K562 (cell line): ENCODE measurements around the gene MTA2. TPM values are rescaled to one million over a fixed set of nuclear protein-coding genes. Genes with fewer than 3 reads are reported as not detected.

Source experiments
- ATAC-seq: fragments of 200-7000 bp; cut with Tn5 transposase; 3 replicates; pipeline ENCODE4 v1.9.1; 2020; ENCODE audit warnings: moderate library complexity
- BruUV-seq: library from RNA; stranded (reverse); fragments of 400-500 nt; replicated peaks from 2 replicates; lab custom pipeline; 2021; lab: Mats Ljungman, UMichigan
- CTCF ChIA-PET: fragments of 300-600 bp; formaldehyde crosslinking; extraction: SDS; loops from one replicate; lab custom pipeline; 2021; ENCODE audit warnings: low intra/inter-chr PET ratio; lab: Yijun Ruan, JAX
- POLR2A ChIA-PET: fragments of 300-600, 350-650 bp; sonication (Branson Sonifier 250); formaldehyde crosslinking; extraction: SDS; loops from one replicate; lab custom pipeline; 2021; ENCODE audit warnings: antibody characterized with exemption, inconsistent platforms; lab: Yijun Ruan, JAX
- DNase-seq, 4 experiments: peaks; one replicate each; pipeline versions ENCODE4 v3.0.0 to v3.0.0-alpha.2; 2011 to 2018; ENCODE audit warnings: low spot score in 3 of 4, mixed read lengths in 3 of 4; ENCODE audit errors: extremely low read depth in 1 of 4
- FAIRE-seq: peaks from 2 replicates; lab custom pipeline; 2011; peaks lifted over from hg19 to GRCh38; lab: Jason Lieb, UNC
- H2AFZ ChIP-seq: 2 replicates; pipeline ENCODE4 v1.6.0; 2011; ENCODE audit warnings: low read depth, low read length, control low read depth, inconsistent platforms
- H3K27ac ChIP-seq: fragments of 200-600 bp; 3 replicates; pipeline ENCODE4 v1.8.0; 2011; ENCODE audit warnings: low read depth, mild to moderate bottlenecking, control low read depth, inconsistent platforms, low read length, moderate library complexity, mixed read lengths; ENCODE audit errors: extremely low read depth
- H3K27me3 ChIP-seq, 2 experiments: fragments of 300-600 bp in 1 of 2; 2 replicates in 1 of 2; 3 replicates in 1 of 2; pipeline versions ENCODE4 v1.6.0 to v1.8.0; 2011; ENCODE audit warnings: inconsistent platforms in 2 of 2, low read length in 2 of 2, mild to moderate bottlenecking in 1 of 2, mixed read lengths in 1 of 2, moderate library complexity in 1 of 2; ENCODE audit not compliant: control insufficient read depth in 2 of 2, insufficient read depth in 2 of 2
- H3K36me3 ChIP-seq: fragments of 300-600 bp; 3 replicates; pipeline ENCODE4 v1.8.0; 2011; ENCODE audit warnings: mild to moderate bottlenecking, low read length, inconsistent platforms; ENCODE audit not compliant: control insufficient read depth, insufficient read depth
- H3K4me1 ChIP-seq, 2 experiments: fragments of 200-600 bp in 1 of 2; replicated peaks in 1 of 2; 2 replicates in 1 of 2; 3 replicates in 1 of 2; pipeline versions ENCODE4 v1.5.1 to v1.8.0; 2011; ENCODE audit warnings: inconsistent platforms in 2 of 2, low read length in 2 of 2, mild to moderate bottlenecking in 1 of 2, mixed read lengths in 1 of 2, moderate library complexity in 1 of 2; ENCODE audit not compliant: control insufficient read depth in 2 of 2, insufficient read depth in 2 of 2
- H3K4me2 ChIP-seq: 2 replicates; pipeline ENCODE4 v1.6.1; 2011; ENCODE audit warnings: low read length, control low read depth, inconsistent platforms, mixed read lengths; ENCODE audit not compliant: insufficient read depth
- H3K4me3 ChIP-seq: fragments of 200-600 bp; sonication (generic), shearing (Covaris generic); 2 replicates; pipeline ENCODE4 v1.5.1; 2016; ENCODE audit warnings: control low read depth, inconsistent platforms
- H3K79me2 ChIP-seq: fragments of 200-600 bp; 3 replicates; pipeline ENCODE4 v1.8.0; 2011; ENCODE audit warnings: low read length, inconsistent platforms; ENCODE audit not compliant: control insufficient read depth, insufficient read depth
- H3K9ac ChIP-seq, 2 experiments: 2 replicates each; pipeline versions ENCODE4 v1.6.0 to v1.6.1; 2011; ENCODE audit warnings: low read depth in 2 of 2, low read length in 2 of 2, control low read depth in 1 of 2, inconsistent platforms in 1 of 2, mild to moderate bottlenecking in 1 of 2, mixed read lengths in 1 of 2; ENCODE audit not compliant: insufficient read depth in 1 of 2
- H3K9me1 ChIP-seq: one replicate; pipeline ENCODE4 v1.6.0; 2011; ENCODE audit warnings: inconsistent platforms, mild to moderate bottlenecking, low read length, moderate library complexity; ENCODE audit not compliant: control insufficient read depth, insufficient read depth
- H3K9me3 ChIP-seq: replicated peaks from 2 replicates; pipeline ENCODE4 v1.5.1; 2011; ENCODE audit warnings: low read depth, low read length, inconsistent platforms; ENCODE audit not compliant: control insufficient read depth, insufficient read depth
- H4K20me1 ChIP-seq: replicated peaks from 2 replicates; pipeline ENCODE4 v1.6.1; 2011; ENCODE audit warnings: low read length, inconsistent platforms, mixed read lengths; ENCODE audit not compliant: control insufficient read depth, insufficient read depth
- FOXM1 ChIP-seq, 2 experiments: fragments of 450-650 bp in 1 of 2; sonication (generic) in 1 of 2; formaldehyde crosslinking in 1 of 2; IDR thresholded peaks; 2 replicates each; pipeline versions ENCODE4 v1.6.1 to v1.9.0; 2017 to 2022; ENCODE audit warnings: low read depth in 2 of 2, mild to moderate bottlenecking in 2 of 2, missing genetic modification reagents in 1 of 2, moderate library complexity in 1 of 2
- IFI16 ChIP-seq: fragments of 250-450 bp; sonication (Bioruptor Pico); IDR thresholded peaks from 2 replicates; pipeline ENCODE4 v2.1.2; 2022; ENCODE audit warnings: mild to moderate bottlenecking, inconsistent platforms
- KLF6 ChIP-seq: fragments of 250-450 bp; sonication (Bioruptor Pico); IDR thresholded peaks from 2 replicates; pipeline ENCODE4 v1.4.0; 2020; ENCODE audit warnings: mild to moderate bottlenecking, moderate library complexity, borderline replicate concordance
- MYC ChIP-seq, 2 experiments: fragments of 250-450 bp in 1 of 2; sonication (Bioruptor Pico) in 1 of 2; IDR thresholded peaks; 2 replicates each; pipeline versions ENCODE4 v1.5.1 to v1.6.1; 2012 to 2021; ENCODE audit warnings: low read depth in 2 of 2, borderline replicate concordance in 1 of 2, improper control_type of control experiment in 1 of 2, low read length in 1 of 2, mild to moderate bottlenecking in 1 of 2, moderate library complexity in 1 of 2
- NCOA4 ChIP-seq: fragments of 450-650 bp; IDR thresholded peaks from 2 replicates; pipeline ENCODE4 v1.6.1; 2018; ENCODE audit warnings: mild to moderate bottlenecking; ENCODE audit not compliant: partially characterized antibody
- NELFE ChIP-seq: IDR thresholded peaks from 2 replicates; pipeline ENCODE4 v1.6.1; 2011; ENCODE audit warnings: mild to moderate bottlenecking; ENCODE audit not compliant: insufficient read depth, insufficient read length
- RBM15 ChIP-seq: fragments of 200-400 bp; formaldehyde crosslinking; IDR thresholded peaks from 2 replicates; pipeline ENCODE4 v1.6.1; 2018; ENCODE audit warnings: mild to moderate bottlenecking, low read length, moderate library complexity; ENCODE audit not compliant: insufficient read depth
- SNIP1 ChIP-seq: fragments of 450-650 bp; IDR thresholded peaks from 2 replicates; pipeline ENCODE4 v1.7.1; 2017; ENCODE audit warnings: low read depth, mild to moderate bottlenecking
- TAL1 ChIP-seq: fragments of 450-650 bp; IDR thresholded peaks from 2 replicates; pipeline ENCODE4 v1.6.1; 2016; ENCODE audit warnings: mild to moderate bottlenecking
- WGBS: fragments of 100-300 bp; shearing (Covaris generic); methylation state at CpG from one replicate; pipeline ENCODE4 v1.1.6; 2016; ENCODE audit warnings: low coverage, mixed read lengths; ENCODE audit not compliant: insufficient coverage; ENCODE audit errors: missing lambda C conversion rate; 5-methylcytosine and 5-hydroxymethylcytosine counted together
- in situ Hi-C: fragments of 300-500 bp; cut with MboI; formaldehyde crosslinking; loops from 4 replicates; pipeline ENCODE4 v1.15.0; 2018; ENCODE audit warnings: inconsistent platforms, mixed read lengths
- intact Hi-C: fragments of 100-400 bp; cut with micrococcal nuclease; formaldehyde crosslinking; loops from 2 replicates; pipeline ENCODE4 v1.14.2; 2022
- polyA plus RNA-seq, 8 experiments: library from polyadenylated mRNA; depleted of rRNA in 4 of 8; stranded (reverse) in 5 of 8; unstranded in 3 of 8; fragments of >200 nt; fragmentation: Nextera tagmentation in 2 of 8; fragmentation: Illumina TruSeq in 1 of 8; extraction: Ambion mirVana in 2 of 8; extraction: Trizol in 1 of 8; gene quantifications; 2 replicates each; pipeline versions ENCODE4 v1.2.1 to v1.2.3, GENCODE V29; 2011 to 2014; ENCODE audit warnings: inconsistent platforms in 1 of 8, missing spikeins in 1 of 8
- total RNA-seq, 7 experiments: library from RNA; depleted of rRNA in 6 of 7; stranded (reverse); fragments of >200 nt in 6 of 7; fragmentation: Illumina TruSeq in 2 of 7; extraction: Trizol in 2 of 7; gene quantifications; 2 replicates each; pipeline versions ENCODE4 v1.2.1 to v1.2.3, GENCODE V29; 2011 to 2021; ENCODE audit warnings: low replicate concordance in 1 of 7
- TF ChIP-seq, protein P1 (sequence below), 2 experiments: fragments of 450-650 bp; IDR thresholded peaks; 2 replicates each; pipeline ENCODE4 v1.6.1; 2016
- TF ChIP-seq, protein P2 (sequence below): fragments of 450-650 bp; conservative IDR thresholded peaks from 2 replicates; pipeline ENCODE4 v1.6.1; 2016; ENCODE audit warnings: missing genetic modification characterization, low read depth, mild to moderate bottlenecking, control low read depth, missing compliant biosample characterization
- TF ChIP-seq, protein P3 (sequence below): fragments of 450-650 bp; IDR thresholded peaks from 2 replicates; pipeline ENCODE4 v1.6.1; 2018; ENCODE audit not compliant: partially characterized antibody
- TF ChIP-seq, protein P4 (sequence below): fragments of 250-450 bp; sonication (Bioruptor Pico); IDR thresholded peaks from 2 replicates; pipeline ENCODE4 v1.8.0; 2021; ENCODE audit warnings: mild to moderate bottlenecking, moderate library complexity

MTA2 gene
- total and polyA plus RNA-seq, 9 of the 15 experiments (the other 6 are each of a cell fraction or from before 2014, with no cell fraction given): 6.2 to 220 (median 172) TPM

DNA sequence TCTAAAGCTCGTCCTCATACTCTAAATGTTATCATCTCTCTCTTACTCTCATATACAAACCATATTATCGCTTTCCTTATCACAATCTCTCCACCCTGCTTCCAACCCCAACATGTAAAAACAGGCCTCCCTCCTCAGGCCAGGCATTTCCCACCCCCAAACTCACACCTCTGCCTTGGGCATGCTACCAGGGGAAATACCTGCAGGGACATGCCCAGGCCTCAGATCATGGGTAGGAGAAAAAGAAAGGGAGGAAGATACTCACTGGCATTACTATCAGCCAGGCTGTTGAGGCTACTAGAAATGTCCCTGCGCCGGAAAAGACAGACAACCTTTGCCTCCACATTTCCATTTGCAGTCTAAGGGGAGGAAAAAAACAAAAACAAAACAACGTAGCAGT lies 1.8 kb downstream of the MTA2 start:
- Histone ChIP-seq H3K79me2 (peaks cover 46% of the 10 kb centered on the region), H3K36me3 (peaks cover 72% of the 10 kb centered on the region), H2AFZ (no peak overlapping the region), H3K27me3 (no peaks in the 10 kb centered on the region), H3K4me2 (peak overlapping the region; percentile 95), H3K27ac (peak overlapping the region; percentile 97), H3K4me1 (peaks cover 14 to 32% of the 10 kb centered on the region in 2 experiments; a peak in 4 of 5 replicates), H3K9me1 (no peaks in the 10 kb centered on the region), H4K20me1 (no peaks in the 10 kb centered on the region), H3K4me3 (peak overlapping the region; percentile 95), H3K9ac (peak overlapping the region; percentile 83 to 95; a peak in 3 of 4 replicates), H3K9me3 (no peaks in the 10 kb centered on the region)
- 3% methylated on average over 5 of the region's 5 CpGs for WGBS
- intact Hi-C loops (loop anchor here (1.0 to 10.0 kb wide), 3 partner anchors 46 to 285 kb away; partner anchors contain the start of genes GANAB, LBHD1, SLC3A2 and UQCC3), in situ Hi-C loops (no loop called here)
- ATAC-seq (no peak), DNase-seq (no peak), FAIRE-seq (peak; percentile 44)
- ChIA-PET CTCF (no interaction called here), POLR2A (interaction anchor here (0.5 to 2.7 kb wide), 11 partner anchors 8 to 241 kb away, joined by 3 to 45 read pairs (median 4); partner anchors contain the start of genes C11orf98, CSKMT, EEF1G and TUT1)
- TSS peak; percentile 52 for BruUV-seq
- TF ChIP-seq FOXM1 (IDR thresholded peaks at IDR 0.05; ENCODE audit: low read depth) (no peak), FOXM1 (CRISPR knock-in tag; IDR thresholded peaks at IDR 0.05; ENCODE audit: low read depth) (no peak), SNIP1 (no peak), NCOA4 (no peak), KLF6 (CRISPR knock-in tag) (no peak), NELFE (no peak), IFI16 (CRISPR knock-in tag) (no peak), RBM15 (no peak), TAL1 (no peak), MYC (IDR thresholded peaks at IDR 0.05; ENCODE audit: low read depth, low read length) (no peak), MYC (CRISPR knock-in tag; IDR thresholded peaks at IDR 0.05; ENCODE audit: borderline replicate concordance, low read depth) (no peak)
- TF ChIP-seq, protein P1, sequence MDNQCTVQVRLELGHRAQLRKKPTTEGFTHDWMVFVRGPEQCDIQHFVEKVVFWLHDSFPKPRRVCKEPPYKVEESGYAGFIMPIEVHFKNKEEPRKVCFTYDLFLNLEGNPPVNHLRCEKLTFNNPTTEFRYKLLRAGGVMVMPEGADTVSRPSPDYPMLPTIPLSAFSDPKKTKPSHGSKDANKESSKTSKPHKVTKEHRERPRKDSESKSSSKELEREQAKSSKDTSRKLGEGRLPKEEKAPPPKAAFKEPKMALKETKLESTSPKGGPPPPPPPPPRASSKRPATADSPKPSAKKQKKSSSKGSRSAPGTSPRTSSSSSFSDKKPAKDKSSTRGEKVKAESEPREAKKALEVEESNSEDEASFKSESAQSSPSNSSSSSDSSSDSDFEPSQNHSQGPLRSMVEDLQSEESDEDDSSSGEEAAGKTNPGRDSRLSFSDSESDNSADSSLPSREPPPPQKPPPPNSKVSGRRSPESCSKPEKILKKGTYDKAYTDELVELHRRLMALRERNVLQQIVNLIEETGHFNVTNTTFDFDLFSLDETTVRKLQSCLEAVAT (IDR thresholded peaks at IDR 0.05): 0 out of 4 replicates have a peak, but pooled peaks of 1 of the 2 experiments have one; percentile 51
- TF ChIP-seq, protein P2, sequence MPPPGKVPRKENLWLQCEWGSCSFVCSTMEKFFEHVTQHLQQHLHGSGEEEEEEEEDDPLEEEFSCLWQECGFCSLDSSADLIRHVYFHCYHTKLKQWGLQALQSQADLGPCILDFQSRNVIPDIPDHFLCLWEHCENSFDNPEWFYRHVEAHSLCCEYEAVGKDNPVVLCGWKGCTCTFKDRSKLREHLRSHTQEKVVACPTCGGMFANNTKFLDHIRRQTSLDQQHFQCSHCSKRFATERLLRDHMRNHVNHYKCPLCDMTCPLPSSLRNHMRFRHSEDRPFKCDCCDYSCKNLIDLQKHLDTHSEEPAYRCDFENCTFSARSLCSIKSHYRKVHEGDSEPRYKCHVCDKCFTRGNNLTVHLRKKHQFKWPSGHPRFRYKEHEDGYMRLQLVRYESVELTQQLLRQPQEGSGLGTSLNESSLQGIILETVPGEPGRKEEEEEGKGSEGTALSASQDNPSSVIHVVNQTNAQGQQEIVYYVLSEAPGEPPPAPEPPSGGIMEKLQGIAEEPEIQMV (tag): no peak
- TF ChIP-seq, protein P3, sequence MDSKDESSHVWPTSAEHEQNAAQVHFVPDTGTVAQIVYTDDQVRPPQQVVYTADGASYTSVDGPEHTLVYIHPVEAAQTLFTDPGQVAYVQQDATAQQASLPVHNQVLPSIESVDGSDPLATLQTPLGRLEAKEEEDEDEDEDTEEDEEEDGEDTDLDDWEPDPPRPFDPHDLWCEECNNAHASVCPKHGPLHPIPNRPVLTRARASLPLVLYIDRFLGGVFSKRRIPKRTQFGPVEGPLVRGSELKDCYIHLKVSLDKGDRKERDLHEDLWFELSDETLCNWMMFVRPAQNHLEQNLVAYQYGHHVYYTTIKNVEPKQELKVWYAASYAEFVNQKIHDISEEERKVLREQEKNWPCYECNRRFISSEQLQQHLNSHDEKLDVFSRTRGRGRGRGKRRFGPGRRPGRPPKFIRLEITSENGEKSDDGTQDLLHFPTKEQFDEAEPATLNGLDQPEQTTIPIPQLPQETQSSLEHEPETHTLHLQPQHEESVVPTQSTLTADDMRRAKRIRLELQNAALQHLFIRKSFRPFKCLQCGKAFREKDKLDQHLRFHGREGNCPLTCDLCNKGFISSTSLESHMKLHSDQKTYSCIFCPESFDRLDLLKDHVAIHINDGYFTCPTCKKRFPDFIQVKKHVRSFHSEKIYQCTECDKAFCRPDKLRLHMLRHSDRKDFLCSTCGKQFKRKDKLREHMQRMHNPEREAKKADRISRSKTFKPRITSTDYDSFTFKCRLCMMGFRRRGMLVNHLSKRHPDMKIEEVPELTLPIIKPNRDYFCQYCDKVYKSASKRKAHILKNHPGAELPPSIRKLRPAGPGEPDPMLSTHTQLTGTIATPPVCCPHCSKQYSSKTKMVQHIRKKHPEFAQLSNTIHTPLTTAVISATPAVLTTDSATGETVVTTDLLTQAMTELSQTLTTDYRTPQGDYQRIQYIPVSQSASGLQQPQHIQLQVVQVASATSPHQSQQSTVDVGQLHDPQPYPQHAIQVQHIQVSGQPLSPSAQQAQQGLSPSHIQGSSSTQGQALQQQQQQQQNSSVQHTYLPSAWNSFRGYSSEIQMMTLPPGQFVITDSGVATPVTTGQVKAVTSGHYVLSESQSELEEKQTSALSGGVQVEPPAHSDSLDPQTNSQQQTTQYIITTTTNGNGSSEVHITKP: peak; percentile 6
- TF ChIP-seq, protein P4, sequence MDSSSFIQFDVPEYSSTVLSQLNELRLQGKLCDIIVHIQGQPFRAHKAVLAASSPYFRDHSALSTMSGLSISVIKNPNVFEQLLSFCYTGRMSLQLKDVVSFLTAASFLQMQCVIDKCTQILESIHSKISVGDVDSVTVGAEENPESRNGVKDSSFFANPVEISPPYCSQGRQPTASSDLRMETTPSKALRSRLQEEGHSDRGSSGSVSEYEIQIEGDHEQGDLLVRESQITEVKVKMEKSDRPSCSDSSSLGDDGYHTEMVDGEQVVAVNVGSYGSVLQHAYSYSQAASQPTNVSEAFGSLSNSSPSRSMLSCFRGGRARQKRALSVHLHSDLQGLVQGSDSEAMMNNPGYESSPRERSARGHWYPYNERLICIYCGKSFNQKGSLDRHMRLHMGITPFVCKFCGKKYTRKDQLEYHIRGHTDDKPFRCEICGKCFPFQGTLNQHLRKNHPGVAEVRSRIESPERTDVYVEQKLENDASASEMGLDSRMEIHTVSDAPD (CRISPR knock-in tag): no peak
